Brain microvascular endothelial cell (primary cell): Measurements from ENCODE around the gene ADCY5.

Source experiments
- DNase-seq: peaks from one replicate; pipeline ENCODE4 v3.0.0-alpha.2; 2020
- H3K27ac ChIP-seq: fragments of 250-450 bp; sonication (Bioruptor Pico); 2 replicates; pipeline ENCODE4 v1.5.1; 2020; ENCODE audit warnings: mild to moderate bottlenecking, moderate library complexity
- H3K27me3 ChIP-seq: fragments of 250-450 bp; sonication (Bioruptor Pico); replicated peaks from 2 replicates; pipeline ENCODE4 v1.5.1; 2020; ENCODE audit warnings: mild to moderate bottlenecking
- H3K36me3 ChIP-seq: fragments of 250-450 bp; sonication (Bioruptor Pico); replicated peaks from 2 replicates; pipeline ENCODE4 v1.5.1; 2020; ENCODE audit warnings: mild to moderate bottlenecking
- H3K4me3 ChIP-seq: 2 replicates; pipeline ENCODE4 v1.5.1; 2011; ENCODE audit warnings: low read depth, mild to moderate bottlenecking, control low read depth, low read length, moderate library complexity
- in situ Hi-C: cut with HindIII; loops from 2 replicates; pipeline ENCODE4 v1.10.0; 2017; ENCODE audit warnings: low sequenced_read_pairs, low pct_ligation_motif_present
- TF ChIP-seq, protein P1 (sequence below): IDR thresholded peaks from 2 replicates; pipeline ENCODE4 v1.5.1; 2011; ENCODE audit warnings: low read depth, mild to moderate bottlenecking, moderate library complexity, low read length, control low read depth, inconsistent platforms; ENCODE audit errors: missing control alignments

The ADCY5 gene

GRCh38 chr3:123406598-123406997, 42.3 kb downstream of the ADCY5 start:
- H3K36me3 ChIP-seq = no peaks in the 10 kb centered on the region
- TF ChIP-seq, protein P1, sequence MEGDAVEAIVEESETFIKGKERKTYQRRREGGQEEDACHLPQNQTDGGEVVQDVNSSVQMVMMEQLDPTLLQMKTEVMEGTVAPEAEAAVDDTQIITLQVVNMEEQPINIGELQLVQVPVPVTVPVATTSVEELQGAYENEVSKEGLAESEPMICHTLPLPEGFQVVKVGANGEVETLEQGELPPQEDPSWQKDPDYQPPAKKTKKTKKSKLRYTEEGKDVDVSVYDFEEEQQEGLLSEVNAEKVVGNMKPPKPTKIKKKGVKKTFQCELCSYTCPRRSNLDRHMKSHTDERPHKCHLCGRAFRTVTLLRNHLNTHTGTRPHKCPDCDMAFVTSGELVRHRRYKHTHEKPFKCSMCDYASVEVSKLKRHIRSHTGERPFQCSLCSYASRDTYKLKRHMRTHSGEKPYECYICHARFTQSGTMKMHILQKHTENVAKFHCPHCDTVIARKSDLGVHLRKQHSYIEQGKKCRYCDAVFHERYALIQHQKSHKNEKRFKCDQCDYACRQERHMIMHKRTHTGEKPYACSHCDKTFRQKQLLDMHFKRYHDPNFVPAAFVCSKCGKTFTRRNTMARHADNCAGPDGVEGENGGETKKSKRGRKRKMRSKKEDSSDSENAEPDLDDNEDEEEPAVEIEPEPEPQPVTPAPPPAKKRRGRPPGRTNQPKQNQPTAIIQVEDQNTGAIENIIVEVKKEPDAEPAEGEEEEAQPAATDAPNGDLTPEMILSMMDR = no peak
- H3K27ac ChIP-seq = no peak overlapping the region
- peaks cover 15% of the 10 kb centered on the region for H3K27me3 ChIP-seq
- H3K4me3 ChIP-seq = no peak overlapping the region
- in situ Hi-C loops = no loop called here
- DNase-seq = no peak

GRCh38 chr3:123405936-123406510, 42.9 kb downstream of the ADCY5 start:
- in situ Hi-C loops = no loop called here
- no peak overlapping the region for H3K27ac ChIP-seq
- no peak for DNase-seq
- no peaks in the 10 kb centered on the region for H3K36me3 ChIP-seq
- H3K27me3 ChIP-seq = peaks cover 20% of the 10 kb centered on the region
- H3K4me3 ChIP-seq = no peak overlapping the region
- TF ChIP-seq, protein P1 = no peak

- no peak for DNase-seq
- TF ChIP-seq, protein P1 = no peak
- no peak overlapping the region for H3K27ac ChIP-seq
- H3K36me3 ChIP-seq = no peaks in the 10 kb centered on the region
- in situ Hi-C loops = no loop called here
- H3K27me3 ChIP-seq = peaks cover 23% of the 10 kb centered on the region
- no peak overlapping the region for H3K4me3 ChIP-seq
Observed at GRCh38 chr3:123405021-123405420, 43.9 kb downstream of the ADCY5 start.

DNA sequence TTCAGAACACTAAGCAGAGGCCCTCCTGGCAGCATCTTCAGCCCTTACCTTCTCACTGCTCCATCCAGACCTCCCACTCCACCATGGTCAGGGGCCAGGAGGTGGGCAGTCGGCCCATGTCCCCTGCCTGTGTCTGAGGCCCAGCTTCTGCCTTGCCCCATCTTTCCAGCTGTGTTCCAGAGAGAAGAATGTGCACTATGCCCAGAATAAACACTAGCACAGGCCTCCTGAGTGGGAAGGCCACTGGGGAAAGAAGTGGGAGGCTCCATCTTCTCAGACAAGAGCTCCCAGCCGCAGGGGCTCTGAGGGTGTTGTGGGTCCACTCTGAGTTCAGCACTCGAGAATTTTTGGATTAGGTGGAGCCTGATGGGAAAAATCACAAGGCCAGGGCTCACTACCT, 44.5 kb downstream of the ADCY5 start:
- peaks cover 23% of the 10 kb centered on the region for H3K27me3 ChIP-seq
- H3K36me3 ChIP-seq = no peaks in the 10 kb centered on the region
- DNase-seq = no peak
- TF ChIP-seq, protein P1 = no peak
- in situ Hi-C loops = no loop called here
- H3K27ac ChIP-seq = no peak overlapping the region
- H3K4me3 ChIP-seq = no peak overlapping the region

DNA sequence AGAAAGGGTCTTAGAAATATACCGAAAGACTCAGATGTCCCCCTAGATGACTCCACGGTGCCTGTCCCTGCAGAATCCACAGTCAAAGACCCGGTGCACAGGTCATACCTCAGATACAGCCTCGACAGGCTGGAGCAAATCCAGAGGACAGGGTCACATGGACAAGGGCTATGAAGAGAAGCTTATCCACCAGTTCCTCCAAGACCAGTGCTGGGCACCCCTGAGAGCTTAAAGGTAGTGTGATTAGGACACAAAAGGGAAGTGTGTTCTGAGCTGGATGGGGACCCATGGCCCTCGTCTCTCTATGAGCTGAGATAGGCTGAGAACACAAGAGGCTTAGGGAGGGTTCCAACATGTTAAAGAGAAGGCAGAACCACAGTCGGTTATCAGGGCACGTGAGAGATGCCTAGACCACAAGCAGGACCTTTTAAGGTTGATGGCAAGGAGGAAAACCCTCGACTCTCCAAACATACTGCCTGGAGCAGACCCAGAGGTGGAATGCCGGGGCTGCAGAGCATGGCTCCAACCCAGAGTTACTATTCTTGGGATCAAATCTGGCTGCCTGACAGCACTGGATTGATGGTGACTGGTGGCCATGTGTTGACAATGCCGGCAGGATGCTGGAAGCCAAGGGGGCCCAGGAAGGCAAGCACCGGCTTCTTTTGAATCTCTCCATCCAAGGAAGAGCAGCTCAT, 46.9 kb downstream of the ADCY5 start:
- Histone ChIP-seq H3K27ac (no peak overlapping the region), H3K36me3 (no peaks in the 10 kb centered on the region), H3K27me3 (peaks cover 38% of the 10 kb centered on the region), H3K4me3 (no peak overlapping the region)
- in situ Hi-C loops = no loop called here
- TF ChIP-seq, protein P1 = no peak
- DNase-seq = no peak
